ENCODE data around the gene HSPE1. TPM values are rescaled to one million over a fixed set of nuclear protein-coding genes. Genes with fewer than 3 reads are reported as not detected.

The HSPE1 gene
- polyA plus RNA-seq = 687 and 859 TPM in 2 replicates

DNA sequence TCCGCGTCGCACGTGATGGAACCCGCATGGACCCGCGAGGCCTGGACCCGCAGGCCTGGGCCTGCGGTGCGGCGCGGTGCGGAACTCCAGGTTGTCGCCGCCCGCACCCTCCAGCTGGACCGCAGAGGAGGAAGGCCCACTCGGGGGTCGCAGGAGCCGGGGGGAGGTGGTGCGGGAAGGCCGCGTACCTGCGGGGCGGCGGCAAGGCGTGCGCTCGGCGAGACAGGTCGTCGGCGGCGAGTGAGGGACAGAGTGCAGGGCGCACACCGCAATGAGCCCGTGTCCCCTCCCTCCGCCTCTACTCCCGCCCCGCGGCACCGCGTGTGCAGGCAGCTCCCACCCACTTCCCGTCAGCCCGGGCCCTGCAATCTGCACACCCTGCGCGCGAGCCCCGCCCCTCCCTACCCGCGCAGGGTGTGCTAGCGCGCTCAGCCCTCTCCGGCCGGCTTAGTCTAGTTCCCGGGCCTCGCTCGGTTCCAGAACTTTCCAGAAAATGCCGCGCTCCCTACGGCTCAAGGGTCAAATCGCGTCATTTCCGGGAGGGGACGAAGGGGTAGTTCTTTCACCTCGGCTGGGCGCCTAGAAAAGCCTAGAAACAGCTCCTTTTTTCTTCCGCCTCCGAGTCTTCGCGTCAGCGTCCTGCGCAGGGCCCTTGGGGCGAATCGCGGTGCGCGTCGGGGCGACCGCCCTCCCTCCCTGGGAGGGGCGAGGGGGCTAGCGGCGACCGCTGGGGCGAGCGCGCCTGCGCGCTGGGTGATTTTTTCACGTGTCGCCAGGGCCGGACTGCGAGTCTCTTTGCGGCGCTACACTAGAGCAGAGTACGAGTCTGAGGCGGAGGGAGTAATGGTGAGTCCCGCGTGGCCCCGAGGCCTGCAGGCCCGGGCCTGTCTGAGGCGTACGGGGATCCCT, at the start of gene HSPE1, which contains the start of gene HSPD1:
TSS of gene HSPE1 (plus strand) at position 786 of the 909 bp plus-strand sequence. CDS start at position 844, 58 bp downstream.
TSS of gene HSPD1 (minus strand) at position 247 of the 909 bp plus-strand sequence. CDS start 992 bp downstream, outside the sequence.

DNA sequence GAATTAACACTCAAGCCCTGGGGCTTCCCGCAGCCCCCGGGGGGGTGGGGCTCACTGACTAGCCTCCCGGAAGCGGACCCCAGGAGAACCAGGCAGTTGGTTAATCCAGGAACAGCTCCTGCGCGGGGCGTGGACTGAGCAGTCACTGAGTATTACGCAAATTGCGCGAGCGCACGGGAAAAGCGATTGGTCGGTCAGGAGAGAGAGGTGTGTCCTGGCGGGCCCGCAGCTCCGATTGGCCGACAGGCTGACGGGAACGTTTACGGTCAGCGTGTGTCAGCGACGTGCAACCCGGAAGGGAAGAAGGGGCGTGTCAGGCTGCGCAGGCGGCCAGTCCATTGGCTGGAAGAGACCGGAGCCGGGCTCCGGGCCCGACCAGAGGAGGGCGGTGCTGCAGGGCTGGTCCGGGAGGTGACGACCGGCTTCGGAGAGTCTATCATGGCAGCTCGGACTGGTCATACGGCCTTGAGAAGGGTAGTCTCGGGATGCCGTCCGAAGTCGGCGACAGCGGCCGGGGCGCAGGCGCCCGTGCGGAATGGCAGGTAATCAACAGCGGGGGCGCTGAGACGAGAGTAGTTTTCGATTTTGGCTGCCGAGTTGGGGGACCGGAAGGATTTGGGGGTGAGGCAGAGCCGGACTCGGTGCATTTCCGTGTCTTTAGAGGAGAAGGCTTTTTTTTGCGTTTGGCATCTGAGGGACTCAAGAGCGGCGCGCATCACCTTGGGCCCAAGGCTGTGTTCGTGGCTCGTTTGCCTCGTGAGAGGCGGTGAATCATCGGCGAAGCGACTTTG, 46.9 kb upstream of the HSPE1 start, which contains the start of gene COQ10B:
TSS of gene COQ10B (plus strand) at position 430 of the 791 bp plus-strand sequence. CDS start at position 439, 9 bp downstream.

DNA sequence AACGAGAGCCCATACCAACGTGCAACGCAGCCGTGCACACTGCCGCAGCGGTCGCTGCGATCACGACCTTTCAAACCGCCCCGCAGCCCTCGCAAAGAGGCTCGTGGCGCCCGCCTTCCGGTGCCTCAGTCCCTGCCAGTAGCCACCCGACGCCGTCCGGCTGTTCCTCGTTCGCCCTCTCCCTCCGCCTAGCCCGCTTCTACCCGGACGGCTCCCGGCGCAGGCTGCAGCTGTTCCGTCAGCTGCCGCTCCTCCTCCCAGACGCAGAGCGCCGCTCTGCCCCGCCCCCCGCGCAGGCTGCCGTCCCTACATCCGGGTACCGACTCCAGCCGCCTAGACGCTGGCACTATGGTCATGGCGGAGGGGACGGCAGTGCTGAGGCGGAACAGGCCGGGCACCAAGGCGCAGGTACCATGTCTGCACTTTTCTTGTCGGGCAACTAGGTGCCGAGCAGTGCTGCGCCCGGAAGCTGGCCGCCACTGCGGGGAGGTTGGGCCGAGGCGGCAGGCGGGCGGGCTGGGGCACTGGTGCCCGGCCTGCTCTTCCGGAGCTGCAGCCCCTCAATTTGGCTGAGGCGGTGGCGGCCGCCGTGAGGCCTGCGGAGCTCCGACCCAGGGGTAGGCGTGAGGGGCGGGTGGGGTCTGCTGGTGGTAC, 15.7 kb downstream of the HSPE1 start, which contains the start of gene MOB4:
TSS of gene MOB4 (plus strand) at position 328 of the 654 bp plus-strand sequence. CDS start at position 349, 21 bp downstream.

Other genes starting within 250 kb of the HSPE1 start
- 2.4 and 4.0 TPM in 2 replicates for gene ANKRD44, start 189.6 kb upstream of the HSPE1 start, polyA plus RNA-seq
- gene SF3B1, start 65.4 kb upstream of the HSPE1 start, polyA plus RNA-seq = 144 and 182 TPM in 2 replicates
- gene COQ10B, start 46.8 kb upstream of the HSPE1 start, polyA plus RNA-seq = 75.9 and 102 TPM in 2 replicates
- gene HSPD1, start 539 bp upstream of the HSPE1 start, polyA plus RNA-seq = 295 and 339 TPM in 2 replicates
- 73.4 and 80.6 TPM in 2 replicates for gene MOB4, start 15.7 kb downstream of the HSPE1 start, polyA plus RNA-seq
- gene RFTN2, start 175.2 kb downstream of the HSPE1 start, polyA plus RNA-seq = 13.5 and 21.6 TPM in 2 replicates
- gene MARS2, start 205.0 kb downstream of the HSPE1 start, polyA plus RNA-seq = 2.1 and 7.3 TPM in 2 replicates

Measured in Purkinje cell (primary cell).